HG03039 (cell line): ENCODE data around the gene RNF227.

ENCODE experiments used
- ATAC-seq: cut with Tn5 transposase; IDR thresholded peaks from one replicate; pipeline ENCODE4 v1.9.1; 2021; ENCODE audit warnings: mild to moderate bottlenecking, moderate library complexity; ENCODE audit not compliant: unreplicated experiment

Gene RNF227

GRCh38 chr17:7930841-7931631 lies 14.9 kb upstream of the RNF227 start:
- ATAC-seq: no peak

DNA sequence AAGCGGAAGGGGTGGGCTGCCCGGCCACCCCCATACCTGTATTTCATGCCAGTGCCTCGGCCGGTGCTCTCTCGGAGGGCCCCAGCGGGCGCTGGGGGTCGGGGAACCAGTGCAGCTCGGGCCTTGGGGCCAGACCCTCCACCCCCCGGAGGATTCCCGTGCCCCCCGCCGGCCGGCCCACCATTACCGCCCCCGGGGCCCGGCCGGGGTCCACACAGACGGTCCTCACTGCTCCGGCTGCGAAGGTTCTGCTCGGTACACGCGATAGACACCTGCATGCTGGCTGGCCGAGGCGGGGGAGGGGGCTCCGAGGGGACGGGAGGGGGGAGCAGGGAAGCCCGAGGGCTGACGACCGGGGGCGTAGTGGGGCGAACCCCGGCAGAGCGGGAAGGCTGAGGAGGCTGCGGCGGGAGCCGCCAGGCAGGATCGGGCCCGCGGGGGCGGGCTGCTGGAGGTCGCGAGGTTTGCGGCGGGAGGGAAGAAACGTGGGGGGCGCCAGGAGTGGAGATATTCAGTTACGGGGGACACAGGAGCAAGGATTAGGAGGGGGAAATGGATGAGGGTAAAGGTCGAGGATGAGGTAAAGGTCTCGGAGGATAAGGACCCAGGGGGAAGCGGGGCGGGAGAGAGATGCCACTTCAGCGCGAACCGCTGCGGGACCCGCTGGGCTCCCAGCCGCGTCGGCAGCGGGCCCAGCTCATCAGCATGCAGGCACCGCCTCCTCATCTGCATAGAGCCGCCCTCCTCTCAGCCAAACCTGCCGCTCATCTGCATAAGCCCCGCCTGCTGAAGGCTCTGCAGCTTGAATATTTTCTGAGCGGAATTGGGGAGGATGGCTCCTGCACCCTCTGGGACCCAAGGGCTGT lies 13.3 kb upstream of the RNF227 start, which contains the start of gene KCNAB3:
Gene KCNAB3, minus strand, starts transcription at position 699 of the 866 bp plus-strand sequence. Its CDS starts 421 bp downstream, at position 278.
- no peak for ATAC-seq

DNA sequence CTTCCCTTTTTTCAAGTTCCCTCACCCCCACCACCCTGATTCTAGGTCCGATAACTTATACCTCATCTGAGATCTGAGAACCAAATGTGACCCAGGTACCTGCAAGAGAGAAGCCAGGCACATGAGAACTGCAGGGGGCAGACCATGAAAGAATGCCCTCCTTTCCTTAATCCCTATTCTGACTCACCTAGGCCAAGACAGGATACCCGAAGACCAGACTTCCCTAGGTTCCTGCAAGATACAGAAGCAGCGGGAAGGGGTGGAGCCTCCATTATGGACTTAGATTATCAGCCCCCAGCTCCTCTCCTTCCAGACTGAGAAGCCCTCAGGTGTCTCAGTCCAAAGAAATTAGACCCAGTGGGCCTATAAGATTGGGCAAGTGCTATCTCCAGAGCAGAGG lies 11.5 kb upstream of the RNF227 start:
- ATAC-seq: no peak

- no peak for ATAC-seq
Measured at GRCh38 chr17:7922845-7923628, 6.9 kb upstream of the RNF227 start.

DNA sequence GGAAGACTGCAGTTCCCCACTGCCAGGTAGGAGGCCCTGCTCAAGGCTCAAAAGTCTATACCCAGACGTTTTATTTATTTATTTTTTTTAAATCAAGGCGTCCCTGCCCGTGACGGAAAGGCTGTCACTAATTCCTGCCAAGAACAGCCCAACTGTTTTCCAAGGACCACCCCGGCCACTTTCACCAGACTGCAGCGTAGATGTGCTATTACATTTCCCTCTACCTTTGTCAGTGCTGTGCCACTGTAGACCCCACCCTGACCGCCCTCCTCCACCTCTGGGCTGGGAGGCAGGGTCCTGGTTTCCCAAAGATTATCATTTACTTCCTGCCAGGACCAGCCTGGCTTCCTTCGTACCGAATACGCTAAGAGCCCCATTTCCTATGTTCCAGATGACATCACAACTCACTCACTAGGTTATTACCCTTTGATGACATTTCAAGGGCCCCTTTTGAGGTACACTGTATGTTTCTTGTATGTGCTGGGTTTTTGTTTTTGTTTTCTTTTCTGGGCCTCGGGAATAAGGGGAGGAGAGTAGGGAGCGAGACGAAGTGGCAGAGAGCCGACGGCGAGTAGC lies 6.3 kb upstream of the RNF227 start:
- no peak for ATAC-seq

GRCh38 chr17:7916808-7917207 lies 719 bp upstream of the RNF227 start:
- ATAC-seq: no peak

DNA sequence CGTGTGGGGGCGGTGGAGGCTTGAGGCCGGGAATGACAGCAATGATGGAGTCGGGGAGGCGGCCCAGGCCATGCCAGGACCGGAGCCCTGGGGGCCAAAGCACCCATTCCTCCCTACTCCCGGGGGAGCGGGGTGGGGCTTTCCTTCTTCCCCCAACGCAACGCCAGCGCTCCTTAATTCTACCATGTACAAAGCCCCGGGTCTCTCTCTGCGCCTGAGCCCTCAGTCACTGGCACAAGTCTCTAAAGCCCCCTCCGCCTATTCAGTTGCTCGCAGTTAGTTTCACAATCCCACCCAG lies 245 bp upstream of the RNF227 start:
- no peak for ATAC-seq

- ATAC-seq: no peak
Measured at GRCh38 chr17:7915179-7915610, 894 bp downstream of the RNF227 start.

DNA sequence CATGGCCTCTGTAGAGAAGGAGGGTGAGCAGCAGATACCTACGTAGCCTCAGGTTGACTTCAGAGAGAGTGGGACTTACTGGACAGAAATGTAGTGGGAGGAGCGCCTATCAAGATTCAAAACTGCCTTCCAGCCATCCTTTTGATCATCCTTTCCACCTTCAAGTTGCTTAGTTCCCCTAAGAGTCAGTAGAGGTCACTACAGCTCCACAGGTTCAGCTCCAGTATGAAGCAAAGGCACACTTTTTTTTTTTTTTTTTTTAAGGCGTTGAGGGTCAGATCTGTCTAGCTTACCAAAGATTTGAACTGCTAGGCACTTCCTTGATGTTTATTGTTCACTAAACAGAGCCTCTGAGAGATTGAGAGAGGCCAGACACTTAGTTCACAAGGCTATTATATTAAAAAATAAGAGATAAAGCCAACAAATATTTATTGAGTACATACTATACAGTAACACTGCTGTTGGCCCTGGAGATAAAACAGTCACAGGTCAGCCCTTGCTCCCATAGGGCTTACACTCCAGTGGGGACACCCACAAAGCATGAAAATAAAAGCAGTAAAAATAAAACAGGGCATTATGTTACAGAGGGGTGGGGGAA lies 3.1 kb downstream of the RNF227 start:
- ATAC-seq: no peak

GRCh38 chr17:7911116-7911515 lies 5.0 kb downstream of the RNF227 start:
- ATAC-seq: no peak

DNA sequence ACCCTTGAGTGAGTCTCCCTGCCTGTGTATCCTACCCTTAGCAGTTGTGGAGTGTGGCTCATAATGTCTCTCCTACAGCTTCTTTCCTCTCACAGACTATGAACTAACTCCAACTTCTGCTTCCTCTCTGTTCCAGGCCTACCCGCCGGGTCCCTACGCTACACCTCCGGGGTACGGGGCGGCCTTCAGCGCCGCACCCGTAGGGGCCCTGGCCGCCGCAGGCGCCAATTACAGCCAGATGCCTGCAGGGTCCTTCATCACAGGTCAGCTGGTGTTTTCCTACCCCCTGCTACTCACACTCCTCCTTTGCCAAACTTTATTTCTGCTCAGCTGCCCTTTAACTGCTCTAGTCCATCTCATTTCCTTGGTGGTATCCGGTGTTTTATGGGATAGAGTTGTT lies 5.4 kb downstream of the RNF227 start:
- ATAC-seq: no peak

DNA sequence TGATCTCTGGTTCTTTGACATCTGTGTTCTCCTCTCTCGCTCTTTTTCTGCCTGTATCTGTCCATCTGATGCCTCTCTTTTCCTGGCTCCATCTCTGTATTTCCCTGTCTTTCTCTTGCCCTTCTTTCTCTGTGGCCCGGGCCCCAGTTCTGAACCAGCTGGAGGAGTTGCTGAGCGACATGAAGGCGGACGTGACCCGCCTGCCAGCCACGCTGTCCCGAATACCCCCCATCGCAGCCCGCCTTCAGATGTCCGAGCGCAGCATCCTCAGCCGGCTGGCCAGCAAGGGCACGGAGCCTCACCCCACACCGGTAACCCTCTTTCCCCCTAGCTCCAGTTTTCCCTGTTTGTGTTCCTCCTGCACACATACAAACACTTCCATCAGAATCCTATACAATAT lies 5.8 kb downstream of the RNF227 start:
- ATAC-seq: no peak

DNA sequence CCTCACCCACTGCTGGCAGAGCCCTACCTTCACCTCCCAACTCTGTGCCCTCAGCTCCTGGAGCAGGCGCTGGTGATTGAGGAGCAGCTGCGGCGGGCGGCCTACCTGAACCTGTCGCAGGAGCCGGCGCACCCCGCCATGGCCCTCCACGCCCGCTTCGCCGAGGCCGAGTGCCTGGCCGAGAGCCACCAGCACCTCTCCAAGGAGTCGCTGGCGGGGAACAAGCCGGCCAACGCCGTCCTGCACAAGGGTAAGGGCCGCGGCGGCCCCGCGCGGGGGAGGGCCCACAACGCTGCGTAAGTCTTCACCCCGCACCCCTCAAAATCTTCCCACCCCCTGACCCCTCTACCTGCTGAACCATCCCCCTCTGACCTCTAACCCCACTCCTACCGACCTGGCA lies 7.0 kb downstream of the RNF227 start:
- no peak for ATAC-seq

DNA sequence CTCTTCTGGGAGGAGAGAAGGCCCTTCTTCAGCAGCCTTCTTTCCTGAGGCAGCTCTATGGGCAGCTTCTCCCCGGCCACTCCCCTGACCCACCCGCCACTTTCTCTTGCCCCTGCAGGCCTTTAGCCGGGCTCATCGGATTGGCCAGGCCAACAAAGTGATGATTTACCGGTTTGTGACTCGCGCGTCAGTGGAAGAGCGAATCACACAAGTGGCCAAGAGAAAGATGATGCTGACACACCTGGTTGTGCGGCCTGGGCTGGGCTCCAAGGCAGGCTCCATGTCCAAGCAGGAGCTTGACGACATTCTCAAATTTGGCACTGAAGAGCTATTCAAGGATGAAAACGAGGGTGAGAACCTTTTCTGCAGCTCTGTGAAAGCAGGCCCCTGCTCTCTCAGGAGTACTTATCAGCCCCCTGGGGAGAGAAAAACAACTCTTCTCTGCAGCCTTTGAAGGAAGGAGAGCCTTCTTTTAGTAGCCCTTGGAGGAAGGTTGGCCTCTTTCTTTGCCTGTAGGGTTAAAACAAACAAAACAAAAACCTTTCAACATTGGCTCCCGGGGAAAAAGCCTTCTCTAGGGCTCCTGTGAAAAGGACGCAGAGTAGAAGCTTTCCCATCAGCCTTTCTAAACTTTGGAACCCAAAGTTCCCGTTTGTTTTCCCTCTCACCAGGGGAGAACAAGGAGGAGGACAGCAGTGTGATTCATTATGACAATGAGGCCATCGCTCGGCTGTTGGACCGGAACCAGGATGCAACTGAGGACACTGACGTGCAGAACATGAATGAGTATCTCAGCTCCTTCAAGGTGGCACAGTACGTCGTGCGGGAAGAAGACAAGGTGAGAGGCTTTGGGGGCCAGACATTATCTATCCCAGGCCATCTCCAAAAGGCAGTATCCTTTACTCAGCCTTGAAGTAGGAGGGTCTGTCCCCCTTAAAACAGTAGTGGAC lies 12.7 kb downstream of the RNF227 start:
- ATAC-seq: no peak

DNA sequence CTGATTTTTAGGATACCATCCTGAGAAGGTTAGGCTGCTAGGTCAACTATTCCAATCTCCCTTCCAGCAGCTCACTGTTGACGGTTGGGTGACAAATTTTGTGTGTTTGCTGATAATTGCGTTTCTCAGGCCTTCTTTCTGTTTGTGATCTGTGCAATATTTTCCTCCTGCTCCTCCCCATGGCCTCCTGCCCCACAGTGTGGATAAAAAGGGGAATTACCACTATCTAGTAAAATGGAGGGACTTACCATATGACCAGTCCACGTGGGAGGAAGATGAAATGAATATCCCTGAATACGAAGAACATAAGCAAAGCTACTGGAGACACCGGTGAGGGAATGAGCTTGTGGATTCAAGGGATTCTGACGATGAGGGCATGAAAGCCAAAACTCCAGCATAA lies 18.3 kb downstream of the RNF227 start:
- no peak for ATAC-seq

DNA sequence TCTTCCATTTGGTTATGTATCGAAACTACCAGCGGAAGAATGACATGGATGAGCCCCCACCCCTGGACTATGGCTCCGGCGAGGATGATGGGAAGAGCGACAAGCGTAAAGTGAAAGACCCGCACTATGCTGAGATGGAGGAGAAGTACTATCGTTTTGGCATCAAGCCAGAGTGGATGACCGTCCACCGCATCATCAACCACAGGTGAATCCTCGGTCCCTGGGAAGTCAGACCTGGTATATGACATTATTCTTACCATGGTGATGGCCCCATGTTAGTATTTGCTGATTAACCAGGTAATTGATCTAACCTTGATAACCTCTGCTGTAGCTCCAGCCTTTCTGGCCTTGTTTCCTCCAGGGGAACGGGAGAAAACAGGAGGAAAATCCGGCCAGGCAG lies 19.0 kb downstream of the RNF227 start:
- ATAC-seq: no peak

- ATAC-seq: no peak
Measured at GRCh38 chr17:7894866-7895265, 21.2 kb downstream of the RNF227 start.

DNA sequence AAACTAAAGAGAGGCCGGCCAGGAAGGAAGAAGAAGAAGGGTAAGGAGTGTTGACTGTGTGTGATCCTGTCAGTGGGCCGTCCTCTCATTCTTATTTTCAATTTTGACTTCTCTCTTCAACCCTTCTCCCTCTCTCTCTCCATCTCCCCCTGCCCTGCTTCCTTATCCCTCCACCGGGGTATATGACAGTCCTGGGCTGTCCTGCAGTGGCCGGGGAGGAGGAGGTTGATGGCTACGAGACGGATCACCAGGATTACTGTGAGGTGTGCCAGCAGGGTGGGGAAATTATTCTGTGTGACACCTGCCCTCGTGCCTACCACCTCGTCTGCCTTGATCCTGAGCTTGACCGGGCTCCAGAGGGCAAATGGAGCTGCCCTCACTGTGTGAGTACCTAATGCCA lies 21.9 kb downstream of the RNF227 start:
- no peak for ATAC-seq

GRCh38 chr17:7893187-7893880 lies 22.8 kb downstream of the RNF227 start:
- no peak for ATAC-seq
